K562 (cell line): ENCODE results near the gene RNF168. TPM values are rescaled to one million over a fixed set of nuclear protein-coding genes. Genes with fewer than 3 reads are reported as not detected.
"Not testable (repeated sequence)": the region's sequence is repeated elsewhere in the genome, so short reads cannot be mapped to it uniquely, and the experiment has no call there.

Source experiments
- ATAC-seq: fragments of 200-7000 bp; cut with Tn5 transposase; 3 replicates; pipeline ENCODE4 v1.9.1; 2020; ENCODE audit warnings: moderate library complexity
- BruUV-seq: library from RNA; stranded (reverse); fragments of 400-500 nt; replicated peaks from 2 replicates; lab custom pipeline; 2021; lab: Mats Ljungman, UMichigan
- CTCF ChIA-PET: fragments of 300-600 bp; formaldehyde crosslinking; extraction: SDS; loops from one replicate; lab custom pipeline; 2021; ENCODE audit warnings: low intra/inter-chr PET ratio; lab: Yijun Ruan, JAX
- POLR2A ChIA-PET: fragments of 300-600, 350-650 bp; sonication (Branson Sonifier 250); formaldehyde crosslinking; extraction: SDS; loops from one replicate; lab custom pipeline; 2021; ENCODE audit warnings: antibody characterized with exemption, inconsistent platforms; lab: Yijun Ruan, JAX
- DNase-seq, 4 experiments: peaks; one replicate each; pipeline versions ENCODE4 v3.0.0 to v3.0.0-alpha.2; 2011 to 2018; ENCODE audit warnings: low spot score in 3 of 4, mixed read lengths in 3 of 4; ENCODE audit errors: extremely low read depth in 1 of 4
- FAIRE-seq: peaks from 2 replicates; lab custom pipeline; 2011; peaks lifted over from hg19 to GRCh38; lab: Jason Lieb, UNC
- H2AFZ ChIP-seq: 2 replicates; pipeline ENCODE4 v1.6.0; 2011; ENCODE audit warnings: low read depth, low read length, control low read depth, inconsistent platforms
- H3K27ac ChIP-seq: fragments of 200-600 bp; 3 replicates; pipeline ENCODE4 v1.8.0; 2011; ENCODE audit warnings: low read depth, mild to moderate bottlenecking, control low read depth, inconsistent platforms, low read length, moderate library complexity, mixed read lengths; ENCODE audit errors: extremely low read depth
- H3K27me3 ChIP-seq, 2 experiments: fragments of 300-600 bp in 1 of 2; 2 replicates in 1 of 2; 3 replicates in 1 of 2; pipeline versions ENCODE4 v1.6.0 to v1.8.0; 2011; ENCODE audit warnings: inconsistent platforms in 2 of 2, low read length in 2 of 2, mild to moderate bottlenecking in 1 of 2, mixed read lengths in 1 of 2, moderate library complexity in 1 of 2; ENCODE audit not compliant: control insufficient read depth in 2 of 2, insufficient read depth in 2 of 2
- H3K36me3 ChIP-seq: fragments of 300-600 bp; 3 replicates; pipeline ENCODE4 v1.8.0; 2011; ENCODE audit warnings: mild to moderate bottlenecking, low read length, inconsistent platforms; ENCODE audit not compliant: control insufficient read depth, insufficient read depth
- H3K4me1 ChIP-seq, 2 experiments: fragments of 200-600 bp in 1 of 2; replicated peaks in 1 of 2; 2 replicates in 1 of 2; 3 replicates in 1 of 2; pipeline versions ENCODE4 v1.5.1 to v1.8.0; 2011; ENCODE audit warnings: inconsistent platforms in 2 of 2, low read length in 2 of 2, mild to moderate bottlenecking in 1 of 2, mixed read lengths in 1 of 2, moderate library complexity in 1 of 2; ENCODE audit not compliant: control insufficient read depth in 2 of 2, insufficient read depth in 2 of 2
- H3K4me2 ChIP-seq: 2 replicates; pipeline ENCODE4 v1.6.1; 2011; ENCODE audit warnings: low read length, control low read depth, inconsistent platforms, mixed read lengths; ENCODE audit not compliant: insufficient read depth
- H3K4me3 ChIP-seq: fragments of 200-600 bp; sonication (generic), shearing (Covaris generic); 2 replicates; pipeline ENCODE4 v1.5.1; 2016; ENCODE audit warnings: control low read depth, inconsistent platforms
- H3K79me2 ChIP-seq: fragments of 200-600 bp; 3 replicates; pipeline ENCODE4 v1.8.0; 2011; ENCODE audit warnings: low read length, inconsistent platforms; ENCODE audit not compliant: control insufficient read depth, insufficient read depth
- H3K9ac ChIP-seq, 2 experiments: 2 replicates each; pipeline versions ENCODE4 v1.6.0 to v1.6.1; 2011; ENCODE audit warnings: low read depth in 2 of 2, low read length in 2 of 2, control low read depth in 1 of 2, inconsistent platforms in 1 of 2, mild to moderate bottlenecking in 1 of 2, mixed read lengths in 1 of 2; ENCODE audit not compliant: insufficient read depth in 1 of 2
- H3K9me1 ChIP-seq: one replicate; pipeline ENCODE4 v1.6.0; 2011; ENCODE audit warnings: inconsistent platforms, mild to moderate bottlenecking, low read length, moderate library complexity; ENCODE audit not compliant: control insufficient read depth, insufficient read depth
- H3K9me3 ChIP-seq: replicated peaks from 2 replicates; pipeline ENCODE4 v1.5.1; 2011; ENCODE audit warnings: low read depth, low read length, inconsistent platforms; ENCODE audit not compliant: control insufficient read depth, insufficient read depth
- H4K20me1 ChIP-seq: replicated peaks from 2 replicates; pipeline ENCODE4 v1.6.1; 2011; ENCODE audit warnings: low read length, inconsistent platforms, mixed read lengths; ENCODE audit not compliant: control insufficient read depth, insufficient read depth
- CTBP1 ChIP-seq: fragments of 450-650 bp; IDR thresholded peaks from 2 replicates; pipeline ENCODE4 v1.6.1; 2016; ENCODE audit warnings: borderline replicate concordance
- EZH2 ChIP-seq: IDR thresholded peaks from 2 replicates; pipeline ENCODE4 v1.6.1; 2012; ENCODE audit warnings: low read depth, mild to moderate bottlenecking, inconsistent platforms, low read length, borderline replicate concordance
- MTA2 ChIP-seq: fragments of 450-650 bp; IDR thresholded peaks from 2 replicates; pipeline ENCODE4 v1.6.1; 2016; ENCODE audit warnings: low read depth
- ZNF316 ChIP-seq: fragments of 450-650 bp; IDR thresholded peaks from 2 replicates; pipeline ENCODE4 v1.6.1; 2016
- WGBS: fragments of 100-300 bp; shearing (Covaris generic); methylation state at CpG from one replicate; pipeline ENCODE4 v1.1.6; 2016; ENCODE audit warnings: low coverage, mixed read lengths; ENCODE audit not compliant: insufficient coverage; ENCODE audit errors: missing lambda C conversion rate; 5-methylcytosine and 5-hydroxymethylcytosine counted together
- in situ Hi-C: fragments of 300-500 bp; cut with MboI; formaldehyde crosslinking; loops from 4 replicates; pipeline ENCODE4 v1.15.0; 2018; ENCODE audit warnings: inconsistent platforms, mixed read lengths
- intact Hi-C: fragments of 100-400 bp; cut with micrococcal nuclease; formaldehyde crosslinking; loops from 2 replicates; pipeline ENCODE4 v1.14.2; 2022
- polyA plus RNA-seq, 8 experiments: library from polyadenylated mRNA; depleted of rRNA in 4 of 8; stranded (reverse) in 5 of 8; unstranded in 3 of 8; fragments of >200 nt; fragmentation: Nextera tagmentation in 2 of 8; fragmentation: Illumina TruSeq in 1 of 8; extraction: Ambion mirVana in 2 of 8; extraction: Trizol in 1 of 8; gene quantifications; 2 replicates each; pipeline versions ENCODE4 v1.2.1 to v1.2.3, GENCODE V29; 2011 to 2014; ENCODE audit warnings: inconsistent platforms in 1 of 8, missing spikeins in 1 of 8
- total RNA-seq, 7 experiments: library from RNA; depleted of rRNA in 6 of 7; stranded (reverse); fragments of >200 nt in 6 of 7; fragmentation: Illumina TruSeq in 2 of 7; extraction: Trizol in 2 of 7; gene quantifications; 2 replicates each; pipeline versions ENCODE4 v1.2.1 to v1.2.3, GENCODE V29; 2011 to 2021; ENCODE audit warnings: low replicate concordance in 1 of 7
- TF ChIP-seq, protein P1 (sequence below), 2 experiments: fragments of 250-450 bp in 1 of 2; fragments of 450-650 bp in 1 of 2; sonication (Bioruptor Pico) in 1 of 2; IDR thresholded peaks; 2 replicates each; pipeline versions ENCODE4 v1.6.1 to v1.8.0; 2016 to 2021; ENCODE audit warnings: mild to moderate bottlenecking in 2 of 2, moderate library complexity in 2 of 2, missing compliant biosample characterization in 1 of 2, missing genetic modification characterization in 1 of 2

Gene RNF168
- total and polyA plus RNA-seq, 9 of the 15 experiments (the other 6 are each of a cell fraction or from before 2014, with no cell fraction given) = 6.0 to 32.1 (median 16.6) TPM

DNA sequence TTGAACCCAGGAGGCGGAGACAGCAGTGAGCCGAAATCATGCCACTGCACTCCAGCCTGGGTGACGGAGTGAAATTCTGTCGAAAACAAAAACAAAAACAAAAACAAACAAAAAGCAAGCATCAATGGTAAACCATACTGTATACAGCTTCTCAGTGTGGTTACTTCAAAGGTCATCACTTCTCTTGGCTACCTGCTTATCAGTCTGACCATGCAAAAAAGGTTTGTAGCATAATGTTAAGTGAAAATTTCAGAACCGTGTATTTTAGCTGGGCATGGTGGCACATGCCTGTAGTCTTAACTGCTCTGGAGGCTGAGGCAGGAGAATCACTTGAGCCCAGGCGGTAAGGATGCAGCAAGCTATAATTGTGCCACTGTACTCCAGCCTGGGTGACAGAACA is 75.5 kb downstream of the RNF168 start:
- Histone ChIP-seq H4K20me1 (peaks cover 13% of the 10 kb centered on the region), H3K9ac (no peak overlapping the region)

DNA sequence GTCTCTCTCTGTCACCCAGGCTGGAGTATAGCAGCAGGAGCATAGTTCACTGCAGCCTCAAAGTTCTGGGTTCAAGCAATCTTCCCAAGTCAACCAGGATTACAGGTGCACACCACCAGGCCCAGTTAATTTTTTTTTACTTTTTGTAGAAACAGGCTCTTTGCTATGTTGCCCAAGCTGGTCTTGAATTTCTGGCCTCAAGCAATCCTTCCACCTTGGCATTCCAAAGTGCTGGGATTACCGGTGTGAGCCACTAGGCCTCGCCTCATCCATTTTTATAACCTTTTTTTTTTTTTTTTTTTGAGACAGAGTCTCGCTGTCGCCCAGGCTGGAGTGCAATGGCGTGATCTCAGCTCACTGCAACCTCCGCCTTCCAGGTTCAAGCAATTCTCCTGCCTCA is 79.1 kb downstream of the RNF168 start:
- DNase-seq, in situ Hi-C loops, intact Hi-C loops, H3K9ac ChIP-seq, H3K27me3 ChIP-seq, H3K27ac ChIP-seq, CTCF ChIA-PET, H3K9me1 ChIP-seq, H3K4me3 ChIP-seq, H3K4me2 ChIP-seq, ATAC-seq, H3K9me3 ChIP-seq, H2AFZ ChIP-seq, BruUV-seq, FAIRE-seq: not testable (repeated sequence)
- POLR2A ChIA-PET = interaction anchor here (0.8 to 1.4 kb wide), 4 partner anchors 12 to 151 kb away, joined by 3 read pairs; no protein-coding TSS in a partner anchor
- H4K20me1 ChIP-seq = peaks cover 13% of the 10 kb centered on the region
- peaks cover 92% of the 10 kb centered on the region for H3K79me2 ChIP-seq
- WGBS = 75% methylated on average over 2 of the region's 6 CpGs
- H3K36me3 ChIP-seq = peaks cover 17% of the 10 kb centered on the region; the same call in 2 of the 3 replicates
- H3K4me1 ChIP-seq = peaks cover 17 to 19% of the 10 kb centered on the region in 2 experiments; a peak in 4 of 5 replicates

More for the DNA sequence above, 75.5 kb downstream of the RNF168 start:
- Histone ChIP-seq H3K4me3 (no peak overlapping the region), H3K27me3 (no peaks in the 10 kb centered on the region), H3K27ac (no peak overlapping the region), H3K4me1 (peaks cover 16 to 30% of the 10 kb centered on the region in 2 experiments; a peak in 4 of 5 replicates), H3K36me3 (peaks cover 17% of the 10 kb centered on the region; the same call in 2 of the 3 replicates), H3K9me3 (no peaks in the 10 kb centered on the region), H2AFZ (no peak overlapping the region), H3K4me2 (no peak overlapping the region), H3K79me2 (peaks cover 85% of the 10 kb centered on the region), H3K9me1 (no peaks in the 10 kb centered on the region)
- DNase-seq (no peak), FAIRE-seq (no peak), ATAC-seq (no peak)
- BruUV-seq = no TSS peak
- 77% methylated on average over 6 of the region's 6 CpGs for WGBS
- intact Hi-C loops = no loop called here
- in situ Hi-C loops = no loop called here
- ChIA-PET CTCF (no interaction called here), POLR2A (interaction anchor here (0.9 to 1.8 kb wide), 3 partner anchors 13 to 64 kb away, joined by 3 read pairs; no protein-coding TSS in a partner anchor)
- TF ChIP-seq, protein P1, sequence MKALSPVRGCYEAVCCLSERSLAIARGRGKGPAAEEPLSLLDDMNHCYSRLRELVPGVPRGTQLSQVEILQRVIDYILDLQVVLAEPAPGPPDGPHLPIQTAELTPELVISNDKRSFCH (CRISPR knock-in tag; IDR thresholded peaks at IDR 0.05) = no peak
- TF ChIP-seq, protein P1 (tag; IDR thresholded peaks at IDR 0.05) = peak; percentile 71; the same call in 1 of the 2 replicates
- 0 out of 2 replicates have a peak, but pooled peaks have one; percentile 19 for TF ChIP-seq ZNF316
- TF ChIP-seq MTA2 = no peak
- TF ChIP-seq EZH2 = no peak
- TF ChIP-seq CTBP1 = no peak
